Lung microvascular endothelial cell (primary cell): ENCODE results near the gene BACE1-AS. TPM values are rescaled to one million over a fixed set of nuclear protein-coding genes. Genes with fewer than 3 reads are reported as not detected.

Experiments used
- DNase-seq, 2 donors: peaks; one replicate each; pipeline versions ENCODE4 v3.0.0 to v3.0.0-alpha.2; 2010; ENCODE audit warnings: low read depth in 2 of 2
- total RNA-seq: library from RNA; depleted of rRNA; stranded (reverse); fragments of >200 nt; gene quantifications from 2 replicates; pipeline ENCODE4 v1.2.1, GENCODE V29; 2014

The BACE1-AS gene
- total RNA-seq, 1 donor from 2014 or later, result 1.4 TPM

GRCh38 chr11:117289795-117290194 lies 1.4 kb upstream of the BACE1-AS start:
- DNase-seq, result no peak

GRCh38 chr11:117292616-117293015 lies 1.5 kb downstream of the BACE1-AS start:
- no peak for DNase-seq

GRCh38 chr11:117295438-117296137 lies 4.4 kb downstream of the BACE1-AS start:
- DNase-seq, result no peak

GRCh38 chr11:117296881-117297280 lies 5.7 kb downstream of the BACE1-AS start:
- no peak for DNase-seq

GRCh38 chr11:117298195-117298594 lies 7.0 kb downstream of the BACE1-AS start:
- DNase-seq, result no peak

- no peak for DNase-seq
These were observed 8.5 kb downstream of the BACE1-AS start for GRCh38 chr11:117299351-117300282.

- no peak for DNase-seq
These were observed 9.1 kb downstream of the BACE1-AS start for GRCh38 chr11:117300283-117300663.

- DNase-seq, result no peak
These were observed 9.6 kb downstream of the BACE1-AS start for GRCh38 chr11:117300773-117301172.

- no peak for DNase-seq
These were observed 11.1 kb downstream of the BACE1-AS start for GRCh38 chr11:117302228-117302627.

- no peak for DNase-seq
These were observed 12.0 kb downstream of the BACE1-AS start for GRCh38 chr11:117303101-117303500.

- no peak for DNase-seq
These were observed 12.6 kb downstream of the BACE1-AS start for GRCh38 chr11:117303646-117304315.

- DNase-seq, result no peak
These were observed 14.0 kb downstream of the BACE1-AS start for GRCh38 chr11:117305145-117305544.

GRCh38 chr11:117309310-117309709 lies 18.2 kb downstream of the BACE1-AS start:
- no peak for DNase-seq

GRCh38 chr11:117313091-117313490 lies 21.9 kb downstream of the BACE1-AS start:
- DNase-seq, result no peak

- no peak for DNase-seq
These were observed 23.0 kb downstream of the BACE1-AS start for GRCh38 chr11:117313828-117314768.

- DNase-seq, result peak in 1 of 2 donors; percentile 21
These were observed 23.7 kb downstream of the BACE1-AS start for GRCh38 chr11:117314840-117315239.

- peak in 1 of 2 donors; percentile 19 for DNase-seq
These were observed 24.4 kb downstream of the BACE1-AS start for GRCh38 chr11:117315285-117316196.

GRCh38 chr11:117316197-117316961 lies 25.2 kb downstream of the BACE1-AS start, which contains the start of gene BACE1:
BACE1 (minus strand) TSS chr11:117316256; CDS start chr11:117315795, 461 bp downstream.
- peak; percentile 81 to 82 for DNase-seq

GRCh38 chr11:117318738-117319137 lies 27.6 kb downstream of the BACE1-AS start:
- DNase-seq, result no peak
